NB4 (cell line): Measurements from ENCODE around the gene NOLC1.

Experiments
- DNase-seq: peaks from one replicate; pipeline ENCODE4 v3.0.0; 2010; ENCODE audit warnings: low read depth
- H3K4me3 ChIP-seq: one replicate; pipeline ENCODE4 v1.5.1; 2011; ENCODE audit warnings: mild to moderate bottlenecking, low read depth, low read length, moderate library complexity
- CTCF ChIP-seq: IDR thresholded peaks from one replicate; pipeline ENCODE4 v1.5.1; 2012; ENCODE audit warnings: low read depth, low read length
- MAX ChIP-seq: IDR thresholded peaks from 2 replicates; pipeline ENCODE4 v1.6.1; 2011; ENCODE audit warnings: low read depth, low read length
- MYC ChIP-seq: IDR thresholded peaks from 2 replicates; pipeline ENCODE4 v1.6.1; 2011; ENCODE audit warnings: low read depth, low read length
- POLR2A ChIP-seq: IDR thresholded peaks from 2 replicates; pipeline ENCODE4 v1.6.1; 2011; ENCODE audit warnings: mild to moderate bottlenecking; ENCODE audit not compliant: insufficient read length; ENCODE audit errors: extremely low read depth

Gene NOLC1

GRCh38 chr10:102120991-102121738 is 31.0 kb upstream of the NOLC1 start:
- TF ChIP-seq MYC (peak; percentile 32; the same call in 1 of the 2 replicates), POLR2A (no peak)
- H3K4me3 ChIP-seq = peak overlapping the region; percentile 71
- DNase-seq = no peak

DNA sequence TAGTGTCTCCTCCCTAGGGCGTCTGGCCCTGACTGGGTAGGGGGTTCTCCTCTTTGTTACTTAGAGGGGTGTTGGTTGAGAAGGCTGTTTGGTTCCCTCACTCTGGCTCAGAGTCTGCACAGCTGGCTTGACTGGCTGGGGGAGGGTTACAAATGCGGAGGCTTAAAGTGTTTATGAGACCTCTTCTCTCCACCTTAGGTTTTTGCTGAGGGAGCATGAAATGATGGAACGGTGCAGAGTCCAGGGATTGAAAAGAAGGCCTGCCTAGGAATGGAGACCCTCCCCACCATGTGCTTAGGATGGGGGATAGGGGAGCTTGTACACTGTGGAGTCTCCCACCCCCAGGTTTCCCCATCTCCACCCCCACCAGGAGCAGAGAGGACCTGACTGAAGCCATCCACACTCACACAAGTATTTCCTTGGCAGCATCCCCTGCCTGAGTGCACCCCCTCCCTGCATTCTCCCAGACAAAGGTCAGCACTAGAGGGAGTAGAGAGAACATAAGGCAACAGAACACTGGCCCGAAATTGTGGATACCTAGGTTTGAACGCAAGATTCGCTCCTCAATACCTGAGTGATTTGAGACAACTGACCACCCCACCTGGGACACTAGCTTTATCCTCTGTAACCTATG is 30.3 kb upstream of the NOLC1 start:
- no peak for TF ChIP-seq POLR2A
- TF ChIP-seq MAX = no peak
- no peak for TF ChIP-seq MYC
- no peak for TF ChIP-seq CTCF
- no peak for DNase-seq
- no peak overlapping the region for H3K4me3 ChIP-seq

DNA sequence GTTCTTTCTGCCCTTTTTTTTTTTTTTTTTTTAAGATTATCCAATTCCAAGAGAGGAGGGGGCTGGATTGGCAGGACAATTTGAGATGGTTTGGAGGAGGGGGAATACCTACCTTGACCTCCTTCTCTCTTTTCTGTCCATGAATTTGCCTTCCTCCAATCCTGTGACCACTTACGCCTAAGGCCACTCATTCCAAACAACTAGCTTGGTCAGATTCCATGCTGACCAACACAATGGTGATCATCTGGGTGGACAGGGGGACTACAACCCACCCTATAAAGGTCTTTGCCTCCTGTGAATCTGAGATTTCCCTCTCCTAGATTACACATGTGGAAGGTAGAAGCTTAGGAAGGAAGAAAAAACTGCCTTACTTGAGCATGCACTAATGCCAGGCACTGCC is 29.7 kb upstream of the NOLC1 start:
- TF ChIP-seq POLR2A = no peak
- TF ChIP-seq CTCF = no peak
- no peak for TF ChIP-seq MAX
- TF ChIP-seq MYC = no peak
- DNase-seq = no peak
- H3K4me3 ChIP-seq = no peak overlapping the region

DNA sequence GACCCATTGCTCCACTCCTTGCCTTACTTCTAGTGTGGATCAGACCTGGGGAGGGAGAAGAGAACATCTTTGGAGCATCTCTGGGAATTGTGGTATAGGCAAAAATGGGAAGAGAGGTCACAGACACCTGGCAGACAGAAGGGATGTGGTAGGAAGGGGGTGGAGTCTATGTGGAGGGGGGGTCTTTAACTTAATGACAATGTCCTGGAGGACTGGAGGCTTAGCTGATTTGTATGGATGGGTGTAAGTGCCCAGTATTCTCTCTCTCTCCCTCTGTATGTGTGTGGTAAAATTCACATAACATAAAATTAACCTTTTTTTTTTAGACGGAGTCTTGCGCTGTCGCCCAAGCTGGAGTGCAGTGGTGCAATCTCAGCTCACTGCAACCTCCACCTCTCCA is 29.0 kb upstream of the NOLC1 start:
- DNase-seq = no peak
- TF ChIP-seq POLR2A (no peak), CTCF (no peak), MAX (no peak), MYC (no peak)

GRCh38 chr10:102131286-102132170 is 20.7 kb upstream of the NOLC1 start:
- no peak overlapping the region for H3K4me3 ChIP-seq
- TF ChIP-seq CTCF (no peak), POLR2A (no peak), MAX (no peak), MYC (no peak)
- DNase-seq = no peak

More for the DNA sequence above, 29.0 kb upstream of the NOLC1 start:
- no peak overlapping the region for H3K4me3 ChIP-seq

DNA sequence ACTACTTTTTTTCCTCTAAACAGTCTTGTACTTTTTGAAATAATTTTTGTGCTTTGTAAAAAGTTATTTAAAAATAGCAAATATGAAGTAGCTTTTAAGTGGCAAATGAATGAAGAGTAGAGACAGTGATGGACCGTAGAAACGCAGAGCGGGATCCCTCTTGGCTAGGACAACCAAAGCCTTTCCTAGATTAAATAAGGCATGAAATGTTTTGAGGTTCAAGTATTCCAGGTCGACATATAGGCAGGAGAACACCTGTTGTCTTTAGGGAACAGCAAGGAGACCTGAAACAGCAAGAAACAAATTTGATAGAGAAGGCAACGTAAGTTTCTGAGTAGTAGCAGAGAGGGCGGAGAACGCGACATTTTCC is 20.0 kb upstream of the NOLC1 start:
- peak overlapping the region; percentile 89 for H3K4me3 ChIP-seq
- no peak for TF ChIP-seq CTCF
- no peak for TF ChIP-seq POLR2A
- no peak for TF ChIP-seq MAX
- TF ChIP-seq MYC = no peak
- DNase-seq = no peak
